T follicular helper cell (primary cell): ENCODE data around the gene BPI.
"Not testable (repeated sequence)": the region's sequence is repeated elsewhere in the genome, so short reads cannot be mapped to it uniquely, and the experiment has no call there.

Experiments
- DNase-seq: peaks from one replicate; pipeline ENCODE4 v3.0.0-alpha.2; 2020; ENCODE audit warnings: low read depth

The BPI gene

DNA sequence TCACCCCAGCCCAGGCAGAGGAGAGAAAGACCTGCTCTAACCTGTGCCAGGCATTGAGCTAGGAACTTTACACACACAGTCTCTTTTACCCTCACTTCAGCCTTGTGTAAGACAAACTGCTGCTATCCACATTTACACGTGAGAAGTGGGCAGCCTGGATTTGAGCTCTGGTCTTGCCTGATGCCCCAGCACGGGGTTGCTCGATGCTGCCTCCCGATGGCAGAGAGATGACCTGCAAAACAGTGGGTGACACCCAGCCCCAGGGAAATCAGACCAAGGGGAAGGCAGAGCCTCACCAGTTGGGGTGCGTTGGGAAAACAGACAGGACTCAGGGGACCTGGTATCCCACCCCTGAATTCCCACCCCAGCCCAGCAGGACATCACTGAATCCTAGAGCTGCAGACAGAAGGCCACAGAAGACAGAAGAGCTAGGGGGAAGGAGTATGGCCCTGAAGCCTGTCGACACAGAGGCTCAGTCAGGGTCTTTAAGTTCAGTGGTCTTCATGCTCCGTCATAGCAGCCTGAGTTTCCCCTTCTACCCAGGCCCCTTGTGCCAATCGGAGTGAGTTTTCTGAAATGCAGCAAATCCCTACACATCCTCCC lies 990 bp downstream of the BPI start:
- no peak for DNase-seq

GRCh38 chr20:38305541-38305940 lies 1.6 kb downstream of the BPI start:
- no peak for DNase-seq

DNA sequence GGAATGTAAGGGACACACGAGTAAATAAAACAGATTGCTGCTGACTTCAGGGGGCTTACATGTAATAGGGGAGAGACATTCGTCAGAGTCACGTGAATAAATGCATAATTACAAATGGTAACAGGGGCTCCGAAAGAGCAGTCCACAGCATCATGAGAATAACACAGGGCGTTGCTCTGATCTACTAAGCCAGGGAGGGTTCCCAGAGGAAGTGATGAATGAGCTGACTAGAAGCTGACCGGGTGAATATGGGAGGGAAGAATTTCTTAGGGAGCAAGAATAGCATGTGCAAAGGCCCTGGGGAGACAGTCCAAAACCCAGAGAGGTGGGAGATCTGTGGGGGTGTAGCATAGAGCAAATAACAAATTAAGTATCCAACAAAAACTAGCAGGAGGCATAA lies 2.4 kb downstream of the BPI start:
- DNase-seq = no peak

GRCh38 chr20:38307371-38308046 lies 3.6 kb downstream of the BPI start:
- no peak for DNase-seq

GRCh38 chr20:38308047-38308438 lies 4.1 kb downstream of the BPI start:
- no peak for DNase-seq

GRCh38 chr20:38308447-38308846 lies 4.5 kb downstream of the BPI start:
- DNase-seq = no peak

DNA sequence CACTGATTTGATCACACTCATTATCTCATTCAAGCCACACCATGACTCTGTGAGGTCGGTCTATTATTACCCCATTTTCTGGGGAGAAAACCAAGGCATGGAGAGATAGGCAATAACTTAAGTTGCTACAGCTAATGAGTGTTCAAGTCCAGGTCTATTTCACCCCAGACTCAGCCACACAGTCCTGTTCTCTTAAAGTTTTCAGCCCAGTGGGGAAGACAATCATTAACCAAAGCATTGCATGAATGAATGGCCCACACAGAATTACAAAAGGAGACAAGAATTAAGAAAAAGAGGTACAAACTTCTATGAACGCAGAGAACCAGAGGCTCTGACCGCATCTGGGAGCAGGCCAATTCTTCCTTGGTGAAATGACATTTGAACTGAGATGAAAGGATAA lies 7.1 kb downstream of the BPI start:
- DNase-seq = no peak

DNA sequence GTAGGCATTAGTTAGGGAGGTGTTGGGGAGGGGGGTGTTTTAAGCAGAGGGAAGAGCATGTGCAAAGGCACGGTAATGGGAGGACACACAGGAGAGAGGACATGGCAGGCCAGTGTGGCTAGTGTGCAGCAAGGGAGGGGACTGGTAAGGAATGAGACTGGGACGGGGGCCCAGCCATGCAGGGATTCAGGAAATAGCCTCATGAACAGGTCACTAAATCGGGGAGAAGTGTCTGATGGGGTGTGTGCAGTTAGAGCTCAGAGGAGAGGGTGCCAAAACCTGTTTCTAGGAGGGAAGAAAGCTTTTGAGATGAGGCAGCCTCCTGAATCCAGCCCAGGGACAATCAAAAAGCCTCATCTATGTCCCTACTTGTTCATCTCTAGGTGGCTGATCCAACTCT lies 7.5 kb downstream of the BPI start:
- DNase-seq = no peak

DNA sequence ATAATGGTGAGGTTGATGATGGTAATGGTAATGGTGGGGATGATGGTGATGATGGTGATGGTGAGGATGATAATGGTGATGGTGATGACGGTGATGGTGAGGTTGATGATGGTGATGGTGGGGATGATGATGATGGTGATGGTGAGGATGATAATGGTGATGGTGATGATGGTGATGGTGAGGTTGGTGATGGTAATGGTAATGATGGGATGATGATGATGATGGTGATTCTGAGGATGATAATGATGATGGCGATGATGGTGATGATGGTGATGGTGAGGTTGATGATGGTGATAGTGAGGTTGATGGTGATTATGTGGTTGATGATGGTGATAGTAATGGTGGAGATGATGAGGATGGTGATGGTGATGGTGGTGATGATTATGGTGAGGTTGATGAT lies 9.7 kb downstream of the BPI start:
- DNase-seq = no peak

- DNase-seq = not testable (repeated sequence)
These were observed 10.4 kb downstream of the BPI start for GRCh38 chr20:38314350-38314749.

DNA sequence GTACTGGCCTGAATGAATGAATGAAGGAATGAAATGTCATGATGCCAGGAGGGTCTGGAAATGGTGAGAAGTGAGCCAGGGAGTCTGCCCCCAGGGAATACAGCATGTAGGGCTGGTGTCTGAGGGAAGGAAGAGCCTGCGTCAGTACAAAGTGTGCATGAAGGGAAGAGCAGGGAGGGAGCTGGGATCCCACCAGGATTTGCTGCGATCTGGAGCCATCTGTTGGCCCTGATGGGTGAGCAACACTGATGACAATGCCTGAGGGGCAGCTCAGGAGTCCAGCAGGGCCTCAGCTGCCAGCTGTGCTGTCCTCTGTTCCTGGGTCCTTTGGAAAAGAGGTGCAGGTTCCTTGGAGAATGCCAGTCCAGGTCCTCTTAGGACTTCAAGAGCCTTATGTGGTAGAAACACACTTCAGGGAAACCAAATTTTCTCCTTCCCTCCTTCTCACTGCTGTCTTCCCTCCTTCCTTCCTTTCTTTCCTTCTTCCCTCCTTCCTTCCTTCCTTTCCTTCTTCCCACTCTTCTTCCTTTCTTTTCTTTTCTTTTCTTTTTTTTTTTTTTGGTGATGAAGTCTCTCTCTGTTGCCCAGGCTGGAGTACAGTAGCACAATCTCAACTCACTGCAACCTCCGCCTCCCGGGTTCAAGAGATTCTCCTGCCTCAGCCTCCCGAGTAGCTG lies 11.5 kb downstream of the BPI start:
- no peak for DNase-seq

DNA sequence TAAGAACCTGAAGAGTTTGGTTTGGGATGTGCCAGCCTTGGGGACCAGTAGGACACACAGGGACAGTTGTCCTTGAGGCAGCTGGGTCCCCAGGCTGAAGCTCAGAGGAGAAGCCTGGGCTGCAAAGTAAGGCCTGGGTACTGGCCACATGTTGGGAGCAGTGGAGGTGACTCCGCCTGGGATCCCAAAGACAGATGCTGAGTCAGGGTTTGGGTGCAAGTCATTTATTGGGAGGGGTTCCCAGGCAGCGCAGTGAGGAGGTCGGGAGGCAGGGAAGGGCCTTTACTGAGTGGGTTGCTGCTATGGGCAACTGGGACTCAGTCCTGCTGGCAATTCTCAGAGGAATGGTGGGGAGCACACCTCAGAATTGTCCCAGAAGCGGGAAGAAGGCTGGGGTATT lies 12.4 kb downstream of the BPI start:
- DNase-seq = no peak

GRCh38 chr20:38317422-38317821 lies 13.5 kb downstream of the BPI start:
- DNase-seq = no peak

DNA sequence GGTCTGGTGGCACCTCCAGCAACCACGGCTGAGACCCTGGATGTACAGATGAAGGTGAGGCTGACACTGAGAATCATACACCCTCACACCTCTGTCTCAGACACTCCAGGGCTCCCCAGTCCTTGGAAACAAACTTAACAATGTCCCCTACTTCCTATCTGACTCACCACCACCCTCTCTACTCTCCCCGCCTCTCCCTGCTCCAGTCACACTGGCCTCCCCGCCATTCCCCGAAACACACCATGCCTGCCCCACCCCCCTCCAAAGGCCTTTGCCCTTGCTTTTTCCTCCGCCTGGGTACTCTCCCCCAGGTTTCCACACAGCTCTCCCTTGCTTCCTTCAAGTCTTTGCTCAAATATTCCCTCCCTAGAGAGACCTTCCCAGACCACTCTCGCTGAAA lies 16.3 kb downstream of the BPI start:
- DNase-seq = no peak

DNA sequence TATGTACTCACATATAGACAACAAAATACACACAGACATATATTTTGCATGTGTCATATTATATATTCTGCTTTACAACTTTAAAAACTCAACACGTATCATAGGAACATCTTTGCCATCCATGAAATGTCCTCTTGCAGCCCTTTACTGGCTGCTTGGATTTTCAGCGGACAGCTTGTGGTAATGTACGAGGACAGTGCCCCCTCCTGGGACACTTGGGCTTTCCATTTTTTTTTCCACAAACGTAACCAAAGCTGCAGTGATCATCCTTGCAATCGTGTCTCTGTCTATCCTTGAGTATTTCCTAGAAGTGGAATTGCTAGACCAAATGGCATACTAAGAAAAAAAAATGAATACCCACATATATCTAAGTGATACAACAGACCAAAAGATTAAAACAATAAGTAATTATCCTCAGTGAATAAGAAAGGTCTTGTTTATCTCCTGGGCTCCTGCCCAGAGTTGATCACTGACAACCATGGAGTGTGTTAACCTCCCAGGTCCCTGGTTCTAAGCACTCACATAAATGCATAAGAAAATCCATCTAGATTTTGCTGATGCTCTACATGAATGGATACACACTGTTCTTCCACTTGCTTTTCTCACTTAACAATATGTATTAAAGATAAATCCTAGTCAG lies 18.1 kb downstream of the BPI start:
- DNase-seq = no peak

GRCh38 chr20:38324159-38324558 lies 20.2 kb downstream of the BPI start:
- DNase-seq = no peak

GRCh38 chr20:38325167-38325566 lies 21.2 kb downstream of the BPI start:
- DNase-seq = no peak

GRCh38 chr20:38325905-38326304 lies 21.9 kb downstream of the BPI start:
- DNase-seq = no peak

- DNase-seq = no peak
These were observed 22.4 kb downstream of the BPI start for GRCh38 chr20:38326309-38326708.

GRCh38 chr20:38330638-38331037 lies 26.7 kb downstream of the BPI start:
- no peak for DNase-seq

GRCh38 chr20:38331245-38331644 lies 27.3 kb downstream of the BPI start:
- no peak for DNase-seq

DNA sequence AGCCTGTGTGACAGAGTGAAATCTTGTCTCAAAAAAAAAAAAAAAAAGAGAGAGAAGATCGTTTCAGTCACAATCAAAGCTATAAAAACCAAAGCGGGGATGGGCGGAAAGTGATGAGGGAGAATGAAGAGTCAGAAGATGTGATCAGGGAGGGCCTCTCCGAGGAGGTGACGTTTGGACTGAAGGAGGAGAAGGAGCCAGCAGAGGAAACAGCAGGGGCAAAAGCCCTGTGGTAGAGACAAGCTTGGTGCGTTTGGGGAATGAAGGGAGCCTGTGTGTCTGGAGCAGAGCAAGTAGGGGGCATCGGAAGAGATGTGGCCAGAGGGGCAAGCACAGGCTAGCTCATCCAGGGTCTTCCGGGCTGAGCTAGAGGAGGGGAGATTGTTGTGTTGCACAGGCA lies 27.9 kb downstream of the BPI start:
- DNase-seq = no peak

GRCh38 chr20:38334016-38334415 lies 30.1 kb downstream of the BPI start:
- no peak for DNase-seq
